PC-3 (cell line): Measurements from ENCODE around the gene HNF4A. TPM values are rescaled to one million over a fixed set of nuclear protein-coding genes. Genes with fewer than 3 reads are reported as not detected.

Experiments
- ATAC-seq: fragments of 200-7000 bp; cut with Tn5 transposase; 2 replicates; pipeline ENCODE4 v1.9.1; 2020; ENCODE audit warnings: mild to moderate bottlenecking, moderate library complexity
- BruUV-seq: library from RNA; stranded (reverse); fragments of 400-500 nt; replicated peaks from 2 replicates; lab custom pipeline; 2021; lab: Mats Ljungman, UMichigan
- CTCF ChIA-PET: fragments of 300-600 bp; sonication (Branson Sonifier 250); formaldehyde crosslinking; loops from one replicate; lab custom pipeline; 2022; ENCODE audit warnings: antibody characterized with exemption; lab: Charles Lee
- POLR2A ChIA-PET: fragments of 300-600 bp; sonication (Branson Sonifier 250); formaldehyde crosslinking; loops from one replicate; lab custom pipeline; 2022; ENCODE audit warnings: antibody characterized with exemption; ENCODE audit not compliant: unreplicated experiment; lab: Charles Lee
- DNase-seq: peaks from one replicate; pipeline ENCODE4 v3.0.0-alpha.2; 2015
- H2AFZ ChIP-seq: fragments of 300-600 bp; sonication (generic); 2 replicates; pipeline ENCODE4 v1.6.0; 2016; ENCODE audit warnings: antibody characterized with exemption, low read length
- H3F3A ChIP-seq: fragments of 300-600 bp; sonication (generic); one replicate; pipeline ENCODE4 v1.6.0; 2017; ENCODE audit warnings: antibody characterized with exemption, low read length, control low read depth, mild to moderate bottlenecking; ENCODE audit not compliant: unreplicated experiment
- H3K27ac ChIP-seq: fragments of 300-600 bp; sonication (generic); 2 replicates; pipeline ENCODE4 v1.5.1; 2016; ENCODE audit warnings: mild to moderate bottlenecking, low read length
- H3K27me3 ChIP-seq: fragments of 300-600 bp; sonication (generic); 2 replicates; pipeline ENCODE4 v1.6.1; 2016; ENCODE audit warnings: low read length, mixed read lengths
- H3K36me3 ChIP-seq: fragments of 300-600 bp; sonication (generic); 2 replicates; pipeline ENCODE4 v1.6.1; 2016; ENCODE audit warnings: low read depth, mixed run types, low read length, mixed read lengths
- H3K4me1 ChIP-seq: fragments of 300-600 bp; sonication (generic); 2 replicates; pipeline ENCODE4 v1.5.1; 2016; ENCODE audit warnings: low read length; ENCODE audit not compliant: insufficient read depth
- H3K4me2 ChIP-seq: fragments of 300-600 bp; sonication (generic); 2 replicates; pipeline ENCODE4 v1.6.0; 2016; ENCODE audit warnings: low read length
- H3K4me3 ChIP-seq: fragments of 300-600 bp; sonication (generic); 2 replicates; pipeline ENCODE4 v1.5.1; 2016; ENCODE audit warnings: mild to moderate bottlenecking, low read length, mixed read lengths
- H3K79me2 ChIP-seq: fragments of 300-600 bp; sonication (generic); 2 replicates; pipeline ENCODE4 v1.6.1; 2017; ENCODE audit warnings: low read length, mixed read lengths
- H3K9ac ChIP-seq: fragments of 300-600 bp; sonication (generic); 2 replicates; pipeline ENCODE4 v1.6.0; 2016; ENCODE audit warnings: mild to moderate bottlenecking, low read length
- H3K9me2 ChIP-seq: fragments of 300-600 bp; sonication (generic); replicated peaks from 2 replicates; pipeline ENCODE4 v1.6.1; 2016; ENCODE audit warnings: mixed run types, low read length, mixed read lengths
- H3K9me3 ChIP-seq: fragments of 300-600 bp; sonication (generic); 2 replicates; pipeline ENCODE4 v1.6.1; 2016; ENCODE audit warnings: low read length, mixed read lengths
- H4K20me1 ChIP-seq: fragments of 300-600 bp; sonication (generic); 2 replicates; pipeline ENCODE4 v1.6.1; 2016; ENCODE audit warnings: low read length, mixed read lengths
- CTCF ChIP-seq: fragments of 300-600 bp; sonication (generic); conservative IDR thresholded peaks from 2 replicates; pipeline ENCODE4 v1.5.1; 2017; ENCODE audit warnings: antibody characterized with exemption, low read depth, mild to moderate bottlenecking, low read length
- EZH2 ChIP-seq: fragments of 300-600 bp; sonication (generic); IDR thresholded peaks from one replicate; pipeline ENCODE4 v1.6.1; 2017; ENCODE audit warnings: antibody characterized with exemption, mild to moderate bottlenecking, low read length; ENCODE audit not compliant: unreplicated experiment
- EZH2phosphoT487 ChIP-seq: fragments of 300-600 bp; sonication (generic); IDR thresholded peaks from 2 replicates; pipeline ENCODE4 v1.6.1; 2018; ENCODE audit warnings: mild to moderate bottlenecking, antibody characterized with exemption, low read length, borderline replicate concordance
- intact Hi-C: fragments of 100-400 bp; cut with micrococcal nuclease; formaldehyde crosslinking; loops from 2 replicates; pipeline ENCODE4 v1.9.0; 2023
- total RNA-seq: library from RNA; depleted of rRNA; stranded (reverse); fragments of >200 nt; gene quantifications from 2 replicates; pipeline ENCODE4 v1.2.3, GENCODE V29; 2014

HNF4A gene
- total RNA-seq, 1 experiment from 2014 or later, result not detected

GRCh38 chr20:44412402-44413144, 57.1 kb downstream of the HNF4A start:
- Histone ChIP-seq H3K36me3 (no peaks in the 10 kb centered on the region), H3K27me3 (no peaks in the 10 kb centered on the region), H3K4me2 (no peak overlapping the region), H3K27ac (no peak overlapping the region), H3K4me1 (peaks cover 24% of the 10 kb centered on the region), H3K79me2 (no peaks in the 10 kb centered on the region), H2AFZ (no peak overlapping the region), H3K4me3 (no peak overlapping the region), H3K9me2 (no peaks in the 10 kb centered on the region), H3F3A (no peaks in the 10 kb centered on the region), H4K20me1 (no peaks in the 10 kb centered on the region), H3K9me3 (no peaks in the 10 kb centered on the region), H3K9ac (no peak overlapping the region)
- no peak for TF ChIP-seq EZH2phosphoT487
- TF ChIP-seq EZH2, result no peak
- no peak for TF ChIP-seq CTCF
- CTCF ChIA-PET, result no interaction called here
- no peak; the same call in 1 of the 2 replicates for ATAC-seq
- POLR2A ChIA-PET, result no interaction called here
- no peak for DNase-seq
- intact Hi-C loops, result no loop called here
- no TSS peak for BruUV-seq

- Histone ChIP-seq H3K27me3 (no peaks in the 10 kb centered on the region), H3F3A (no peaks in the 10 kb centered on the region), H3K9me3 (no peaks in the 10 kb centered on the region), H3K9me2 (no peaks in the 10 kb centered on the region), H4K20me1 (no peaks in the 10 kb centered on the region), H3K4me3 (no peak overlapping the region), H3K4me1 (peaks cover 15% of the 10 kb centered on the region), H3K79me2 (no peaks in the 10 kb centered on the region), H3K36me3 (no peaks in the 10 kb centered on the region), H3K4me2 (no peak overlapping the region), H2AFZ (no peak overlapping the region), H3K9ac (no peak overlapping the region), H3K27ac (no peak overlapping the region)
- POLR2A ChIA-PET, result no interaction called here
- ATAC-seq (no peak), DNase-seq (no peak)
- intact Hi-C loops, result no loop called here
- TF ChIP-seq EZH2, result no peak
- TF ChIP-seq CTCF, result no peak
- TF ChIP-seq EZH2phosphoT487, result no peak
- BruUV-seq, result no TSS peak
- CTCF ChIA-PET, result no interaction called here
Observed at GRCh38 chr20:44413575-44414345, 58.3 kb downstream of the HNF4A start.

- Histone ChIP-seq H3K4me1 (peaks cover 10% of the 10 kb centered on the region), H3K36me3 (no peaks in the 10 kb centered on the region), H3K79me2 (no peaks in the 10 kb centered on the region), H3K9me3 (no peaks in the 10 kb centered on the region), H3K4me3 (no peak overlapping the region), H3K4me2 (no peak overlapping the region), H3K27ac (no peak overlapping the region), H4K20me1 (no peaks in the 10 kb centered on the region), H3F3A (no peaks in the 10 kb centered on the region), H3K9me2 (no peaks in the 10 kb centered on the region), H3K27me3 (no peaks in the 10 kb centered on the region), H2AFZ (no peak overlapping the region), H3K9ac (no peak overlapping the region)
- ChIA-PET POLR2A (no interaction called here), CTCF (interaction anchor here (0.5 kb wide), 1 partner anchor 62 kb away, joined by 4 read pairs; no protein-coding TSS in a partner anchor)
- DNase-seq (no peak), ATAC-seq (no peak)
- intact Hi-C loops, result no loop called here
- BruUV-seq, result no TSS peak
- TF ChIP-seq EZH2phosphoT487 (no peak), CTCF (no peak), EZH2 (no peak)
Observed at GRCh38 chr20:44414346-44414714, 58.8 kb downstream of the HNF4A start.
